Measurements from ENCODE around the gene WWP2. TPM values are rescaled to one million over a fixed set of nuclear protein-coding genes. Genes with fewer than 3 reads are reported as not detected.
"Not testable (repeated sequence)": the region's sequence is repeated elsewhere in the genome, so short reads cannot be mapped to it uniquely, and the experiment has no call there.

The WWP2 gene
- total RNA-seq, 2 donors from 2014 or later = 42.3 to 42.5 TPM

GRCh38 chr16:69744363-69745231 is 17.5 kb upstream of the WWP2 start:
- intact Hi-C loops (cut with DNase I) = loop anchor here in 1 of 2 donors (2.0 to 10.0 kb wide), 2 partner anchors 32 to 340 kb away; no protein-coding TSS in a partner anchor
- no peak for DNase-seq (ENCODE audit: low spot score)

GRCh38 chr16:69745232-69745612 is 16.9 kb upstream of the WWP2 start:
- intact Hi-C loops (cut with DNase I) = loop anchor here in 1 of 2 donors (2.0 to 10.0 kb wide), 2 partner anchors 32 to 340 kb away; no protein-coding TSS in a partner anchor
- DNase-seq (ENCODE audit: low spot score) = no peak

- intact Hi-C loops (cut with DNase I) = loop anchor here in 1 of 2 donors (2.0 to 10.0 kb wide), 2 partner anchors 31 to 341 kb away; no protein-coding TSS in a partner anchor
- DNase-seq (ENCODE audit: low spot score) = no peak
Measured at GRCh38 chr16:69745959-69746358, 16.2 kb upstream of the WWP2 start.

- DNase-seq (ENCODE audit: low spot score) = no peak
- intact Hi-C loops (cut with DNase I) = loop anchor here in 1 of 2 donors (10.0 kb wide), 1 partner anchor 342 kb away; no protein-coding TSS in a partner anchor
Measured at GRCh38 chr16:69747115-69747514, 15.0 kb upstream of the WWP2 start.

- DNase-seq (ENCODE audit: low spot score) = no peak
- intact Hi-C loops (cut with DNase I) = loop anchor here in 1 of 2 donors (10.0 kb wide), 1 partner anchor 344 kb away; no protein-coding TSS in a partner anchor
Measured at GRCh38 chr16:69748694-69749345, 13.3 kb upstream of the WWP2 start.

- no peak for DNase-seq (ENCODE audit: low spot score)
- intact Hi-C loops (cut with DNase I) = loop anchor here (2.0 to 5.0 kb wide), 3 partner anchors 42 to 362 kb away; no protein-coding TSS in a partner anchor
Measured at GRCh38 chr16:69754143-69754468, 8.0 kb upstream of the WWP2 start.

GRCh38 chr16:69754469-69755310 is 7.4 kb upstream of the WWP2 start, which contains the start of gene NOB1:
NOB1 (minus strand) TSS chr16:69754926; CDS start chr16:69754910, 16 bp downstream.
- peak; percentile 99 for DNase-seq (ENCODE audit: low spot score)
- intact Hi-C loops (cut with DNase I) = loop anchor here (2.0 to 5.0 kb wide), 3 partner anchors 42 to 362 kb away; no protein-coding TSS in a partner anchor

GRCh38 chr16:69756705-69757104 is 5.4 kb upstream of the WWP2 start:
- intact Hi-C loops (cut with DNase I) = no loop called here
- DNase-seq (ENCODE audit: low spot score) = no peak

GRCh38 chr16:69757375-69757774 is 4.8 kb upstream of the WWP2 start:
- intact Hi-C loops (cut with DNase I); DNase-seq (ENCODE audit: low spot score): not testable (repeated sequence)

- DNase-seq (ENCODE audit: low spot score) = no peak
- intact Hi-C loops (cut with DNase I) = no loop called here
Measured at GRCh38 chr16:69762814-69763598, 874 bp downstream of the WWP2 start.

- intact Hi-C loops (cut with DNase I) = no loop called here
- DNase-seq (ENCODE audit: low spot score) = no peak
Measured at GRCh38 chr16:69763599-69763942, 1.4 kb downstream of the WWP2 start.

- no peak for DNase-seq (ENCODE audit: low spot score)
- intact Hi-C loops (cut with DNase I) = no loop called here
Measured at GRCh38 chr16:69767459-69768229, 5.5 kb downstream of the WWP2 start.

- no peak for DNase-seq (ENCODE audit: low spot score)
- intact Hi-C loops (cut with DNase I) = no loop called here
Measured at GRCh38 chr16:69768666-69769065, 6.5 kb downstream of the WWP2 start.

- DNase-seq (ENCODE audit: low spot score) = no peak
- intact Hi-C loops (cut with DNase I) = no loop called here
Measured at GRCh38 chr16:69769404-69769803, 7.3 kb downstream of the WWP2 start.

GRCh38 chr16:69771651-69771967 is 9.5 kb downstream of the WWP2 start:
- no peak for DNase-seq (ENCODE audit: low spot score)
- intact Hi-C loops (cut with DNase I) = no loop called here

- DNase-seq (ENCODE audit: low spot score) = no peak
- intact Hi-C loops (cut with DNase I) = no loop called here
Measured at GRCh38 chr16:69773260-69773947, 11.3 kb downstream of the WWP2 start.

- intact Hi-C loops (cut with DNase I) = no loop called here
- no peak for DNase-seq (ENCODE audit: low spot score)
Measured at GRCh38 chr16:69775563-69775962, 13.4 kb downstream of the WWP2 start.

Measured in posterior vena cava (tissue), 2 donors.